ENCODE measurements around the gene DDI1. TPM values are rescaled to one million over a fixed set of nuclear protein-coding genes. Genes with fewer than 3 reads are reported as not detected.

Gene DDI1
- total RNA-seq, 6 donors from 2014 or later, result not detected

DNA sequence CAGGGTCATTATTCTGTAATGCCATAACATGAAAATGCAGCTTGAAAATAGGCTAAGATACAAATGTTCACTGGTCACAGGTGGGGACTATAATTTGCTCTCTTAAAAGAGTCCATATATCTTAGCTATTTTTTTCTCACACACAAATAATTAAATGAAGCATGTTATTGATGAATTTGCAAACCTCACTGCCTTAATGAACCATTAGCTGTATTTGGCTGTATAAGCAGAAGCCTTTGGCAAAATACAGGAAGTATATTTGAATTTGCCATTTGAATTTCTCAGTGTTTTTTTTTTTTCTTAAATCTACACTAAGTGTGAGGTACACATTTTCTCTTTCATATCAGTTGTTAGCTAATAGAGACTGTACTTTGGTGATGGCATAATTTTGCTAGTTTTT, 38.7 kb downstream of the DDI1 start:
- no peak overlapping the region for H3K27ac ChIP-seq
- TF ChIP-seq POLR2AphosphoS5 (IDR thresholded peaks at IDR 0.05) (no peak), POLR2A (IDR thresholded peaks at IDR 0.05) (no peak), EP300 (IDR thresholded peaks at IDR 0.05) (no peak), CTCF (IDR thresholded peaks at IDR 0.05) (no peak)
- no peak for ATAC-seq (ENCODE audit: low FRiP score in 2 of 2)

DNA sequence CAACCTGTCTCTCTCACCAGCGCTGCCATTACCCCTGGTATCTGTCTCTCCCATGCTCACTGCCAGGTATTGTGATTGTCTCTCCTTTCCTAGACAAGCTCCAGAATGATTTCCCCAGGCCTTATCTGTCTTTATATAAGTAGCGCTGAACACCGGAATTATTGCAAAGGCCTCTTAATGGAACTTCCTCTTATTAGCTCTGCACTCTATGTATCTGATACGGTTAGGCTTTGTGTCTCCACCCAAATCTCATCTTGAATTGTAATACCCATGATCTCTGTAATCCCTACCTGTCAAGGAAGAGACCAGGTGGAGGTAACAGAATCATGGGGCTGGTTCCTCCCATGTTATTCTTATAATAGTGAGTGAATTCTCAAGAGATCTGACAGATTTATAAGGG, 39.3 kb downstream of the DDI1 start:
- DNase-seq, result no peak
- no peaks in the 10 kb centered on the region for H3K36me3 ChIP-seq
- H3K4me1 ChIP-seq, result no peaks in the 10 kb centered on the region
- H3K27me3 ChIP-seq, result no peaks in the 10 kb centered on the region
- WGBS, 2 donors, result 73 to 77% methylated on average over 4 of the region's 4 CpGs
- no peak for TF ChIP-seq CTCF (IDR thresholded peaks at IDR 0.05)
- TF ChIP-seq POLR2AphosphoS5 (IDR thresholded peaks at IDR 0.05), result no peak
- no peaks in the 10 kb centered on the region for H3K9me3 ChIP-seq
- no peak for ATAC-seq (ENCODE audit: low FRiP score in 2 of 2)
- H3K4me3 ChIP-seq, result no peak overlapping the region
- no peak overlapping the region for H3K27ac ChIP-seq

More for the DNA sequence above, 38.7 kb downstream of the DDI1 start:
- no peaks in the 10 kb centered on the region for H3K27me3 ChIP-seq
- H3K4me3 ChIP-seq, result no peak overlapping the region
- DNase-seq, result no peak
- no peaks in the 10 kb centered on the region for H3K4me1 ChIP-seq
- H3K9me3 ChIP-seq, result no peaks in the 10 kb centered on the region
- no peaks in the 10 kb centered on the region for H3K36me3 ChIP-seq

GRCh38 chr11:104076455-104076854, 40.0 kb downstream of the DDI1 start:
- no peak for ATAC-seq (ENCODE audit: low FRiP score in 2 of 2)
- TF ChIP-seq POLR2A (IDR thresholded peaks at IDR 0.05) (no peak), EP300 (IDR thresholded peaks at IDR 0.05) (no peak), CTCF (IDR thresholded peaks at IDR 0.05) (no peak), POLR2AphosphoS5 (IDR thresholded peaks at IDR 0.05) (no peak)
- DNase-seq, result no peak
- no peak overlapping the region for H3K27ac ChIP-seq
- 63 to 77% methylated on average over 2 of the region's 2 CpGs for WGBS, 2 donors
- H3K9me3 ChIP-seq, result no peaks in the 10 kb centered on the region
- H3K4me3 ChIP-seq, result no peak overlapping the region
- H3K36me3 ChIP-seq, result no peaks in the 10 kb centered on the region
- H3K27me3 ChIP-seq, result no peaks in the 10 kb centered on the region
- no peaks in the 10 kb centered on the region for H3K4me1 ChIP-seq

DNA sequence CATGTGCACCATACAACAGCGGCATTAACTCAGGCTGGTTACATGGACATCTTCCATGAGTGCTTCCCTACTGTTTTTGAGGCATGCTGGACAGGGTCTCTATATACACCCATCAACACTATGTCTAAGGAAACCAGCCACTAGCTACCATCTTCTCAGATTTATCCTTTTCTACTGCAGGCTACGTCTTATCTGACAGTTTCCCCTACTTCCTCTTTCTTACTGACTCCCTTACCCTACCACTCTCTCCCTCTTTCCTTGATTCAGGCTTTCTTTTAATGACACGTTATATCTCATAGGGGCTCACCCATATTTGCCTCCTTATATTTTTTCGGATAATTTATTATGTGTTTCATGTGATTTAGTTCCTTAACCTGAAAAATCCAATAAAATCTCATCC, 41.8 kb downstream of the DDI1 start:
- Histone ChIP-seq H3K27ac (no peak overlapping the region), H3K4me1 (no peaks in the 10 kb centered on the region), H3K36me3 (no peaks in the 10 kb centered on the region), H3K27me3 (no peaks in the 10 kb centered on the region), H3K9me3 (no peaks in the 10 kb centered on the region), H3K4me3 (no peak overlapping the region)
- no peak for ATAC-seq (ENCODE audit: low FRiP score in 2 of 2)
- TF ChIP-seq POLR2AphosphoS5 (IDR thresholded peaks at IDR 0.05) (no peak), CTCF (IDR thresholded peaks at IDR 0.05) (no peak), POLR2A (IDR thresholded peaks at IDR 0.05) (no peak), EP300 (IDR thresholded peaks at IDR 0.05) (no peak)
- 71 to 74% methylated on average over 4 of the region's 4 CpGs for WGBS, 2 donors
- no peak for DNase-seq

DNA sequence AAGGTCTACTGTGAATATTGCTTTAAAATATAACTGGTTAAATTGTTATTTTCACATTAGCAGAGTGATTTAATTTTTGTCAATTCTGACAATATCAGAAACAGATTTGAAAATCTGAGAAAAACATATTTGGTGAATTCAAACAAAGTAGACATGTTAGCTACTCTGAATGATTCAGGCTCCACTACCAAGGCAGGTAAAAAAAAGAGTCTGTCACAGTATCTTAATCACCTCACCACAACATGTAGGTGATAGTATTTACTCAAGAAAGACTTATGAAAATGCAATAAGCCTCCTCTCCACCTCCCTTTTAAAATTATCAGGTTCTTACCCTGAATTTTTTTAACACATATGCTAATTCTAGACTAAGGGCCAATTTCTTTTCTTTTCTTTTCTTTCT, 42.6 kb downstream of the DDI1 start:
- ATAC-seq (ENCODE audit: low FRiP score in 2 of 2), result no peak
- no peak overlapping the region for H3K4me3 ChIP-seq

More for the DNA sequence above, 42.6 kb downstream of the DDI1 start:
- Histone ChIP-seq H3K4me1 (no peaks in the 10 kb centered on the region), H3K27ac (no peak overlapping the region), H3K27me3 (no peaks in the 10 kb centered on the region), H3K36me3 (no peaks in the 10 kb centered on the region), H3K9me3 (no peaks in the 10 kb centered on the region)
- TF ChIP-seq POLR2AphosphoS5 (IDR thresholded peaks at IDR 0.05) (no peak), EP300 (IDR thresholded peaks at IDR 0.05) (no peak)
- no peak for DNase-seq
